ENCODE results near the gene PHKA2. TPM values are rescaled to one million over a fixed set of nuclear protein-coding genes. Genes with fewer than 3 reads are reported as not detected.

PHKA2 gene
- total and polyA plus RNA-seq, 2 of the 4 experiments (the other 2 are of a cell fraction) = 10.0 to 21.5 TPM

GRCh38 chrX:18861511-18861910, 122.4 kb downstream of the PHKA2 start:
- H2BK5ac ChIP-seq (ENCODE audit: low read depth, low read length, poor library complexity, severe bottlenecking) = no peak overlapping the region
- BruUV-seq (replicated peaks) = no TSS peak
- H4K20me1 ChIP-seq (ENCODE audit: insufficient read depth, low read length) = no peaks in the 10 kb centered on the region
- DNase-seq (no peak), ATAC-seq (ENCODE audit: low read depth) (no peak)
- no peak overlapping the region for H3K4me3 ChIP-seq (ENCODE audit: insufficient read depth, low read depth, low read length)
- no peak overlapping the region for H3K14ac ChIP-seq (replicated peaks; ENCODE audit: low read depth, low read length)
- no peak overlapping the region for H3K18ac ChIP-seq (ENCODE audit: low read depth, low read length)
- no peak overlapping the region for H2AK5ac ChIP-seq (ENCODE audit: low read depth, low read length)
- intact Hi-C loops (cut with micrococcal nuclease) = no loop called here
- H4K8ac ChIP-seq (ENCODE audit: low read depth in 2 of 2, low read length in 2 of 2) = no peak overlapping the region
- no peak overlapping the region for H3K23ac ChIP-seq (ENCODE audit: low read depth, low read length)
- no peak overlapping the region for H2BK120ac ChIP-seq (ENCODE audit: low read depth, low read length)
- no CpG with 5 or more reads among the region's 5 CpGs for WGBS, 2 experiments (ENCODE audit: extremely low coverage in 2 of 2, insufficient read length in 1 of 2)
- POLR2A ChIA-PET (ENCODE audit: unreplicated experiment) = no interaction called here
- no peaks in the 10 kb centered on the region for H3K4me1 ChIP-seq (ENCODE audit: control insufficient read depth, insufficient read depth, low read length)
- dilution Hi-C loops (cut with HindIII; ENCODE audit: low sequenced_read_pairs, unreplicated experiment) = no loop called here
- H3K56ac ChIP-seq (ENCODE audit: extremely low read depth, insufficient read depth, low read length) = no peak overlapping the region
- CTCF ChIA-PET = no interaction called here
- no peak overlapping the region for H2BK15ac ChIP-seq (ENCODE audit: low read depth, low read length)
- H3K27me3 ChIP-seq (ENCODE audit: control insufficient read depth, insufficient read depth, low read length) = no peaks in the 10 kb centered on the region; the same call in 1 of the 2 replicates
- H2AK9ac ChIP-seq (replicated peaks; ENCODE audit: low read depth, low read length, poor library complexity) = no peak overlapping the region
- TF ChIP-seq FOS (IDR thresholded peaks at IDR 0.05; ENCODE audit: low read depth, low read length) = no peak
- TF ChIP-seq CEBPB (IDR thresholded peaks at IDR 0.05; ENCODE audit: low read depth, low read length) = no peak
- TF ChIP-seq, protein P1, sequence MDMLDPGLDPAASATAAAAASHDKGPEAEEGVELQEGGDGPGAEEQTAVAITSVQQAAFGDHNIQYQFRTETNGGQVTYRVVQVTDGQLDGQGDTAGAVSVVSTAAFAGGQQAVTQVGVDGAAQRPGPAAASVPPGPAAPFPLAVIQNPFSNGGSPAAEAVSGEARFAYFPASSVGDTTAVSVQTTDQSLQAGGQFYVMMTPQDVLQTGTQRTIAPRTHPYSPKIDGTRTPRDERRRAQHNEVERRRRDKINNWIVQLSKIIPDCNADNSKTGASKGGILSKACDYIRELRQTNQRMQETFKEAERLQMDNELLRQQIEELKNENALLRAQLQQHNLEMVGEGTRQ (IDR thresholded peaks at IDR 0.05; ENCODE audit: low read depth, low read length) = no peak
- TF ChIP-seq RAD21 (IDR thresholded peaks at IDR 0.05; ENCODE audit: low read length) = no peak
- no peak for TF ChIP-seq CHD1 (IDR thresholded peaks at IDR 0.05; ENCODE audit: low read depth, low read length)
- TF ChIP-seq, protein P2, sequence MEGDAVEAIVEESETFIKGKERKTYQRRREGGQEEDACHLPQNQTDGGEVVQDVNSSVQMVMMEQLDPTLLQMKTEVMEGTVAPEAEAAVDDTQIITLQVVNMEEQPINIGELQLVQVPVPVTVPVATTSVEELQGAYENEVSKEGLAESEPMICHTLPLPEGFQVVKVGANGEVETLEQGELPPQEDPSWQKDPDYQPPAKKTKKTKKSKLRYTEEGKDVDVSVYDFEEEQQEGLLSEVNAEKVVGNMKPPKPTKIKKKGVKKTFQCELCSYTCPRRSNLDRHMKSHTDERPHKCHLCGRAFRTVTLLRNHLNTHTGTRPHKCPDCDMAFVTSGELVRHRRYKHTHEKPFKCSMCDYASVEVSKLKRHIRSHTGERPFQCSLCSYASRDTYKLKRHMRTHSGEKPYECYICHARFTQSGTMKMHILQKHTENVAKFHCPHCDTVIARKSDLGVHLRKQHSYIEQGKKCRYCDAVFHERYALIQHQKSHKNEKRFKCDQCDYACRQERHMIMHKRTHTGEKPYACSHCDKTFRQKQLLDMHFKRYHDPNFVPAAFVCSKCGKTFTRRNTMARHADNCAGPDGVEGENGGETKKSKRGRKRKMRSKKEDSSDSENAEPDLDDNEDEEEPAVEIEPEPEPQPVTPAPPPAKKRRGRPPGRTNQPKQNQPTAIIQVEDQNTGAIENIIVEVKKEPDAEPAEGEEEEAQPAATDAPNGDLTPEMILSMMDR (conservative IDR thresholded peaks at IDR 0.05; ENCODE audit: low read depth, low read length) = no peak
- TF ChIP-seq RFX5 (IDR thresholded peaks at IDR 0.05; ENCODE audit: low read depth, low read length) = no peak
- no peak for TF ChIP-seq SMC3 (IDR thresholded peaks at IDR 0.05; ENCODE audit: low read depth, low read length)
- TF ChIP-seq POLR2A (IDR thresholded peaks at IDR 0.05; ENCODE audit: low read depth, low read length) = no peak
- TF ChIP-seq NFE2L2 (IDR thresholded peaks at IDR 0.05; ENCODE audit: low read depth, low read length) = no peak
- TF ChIP-seq MXI1 (IDR thresholded peaks at IDR 0.05; ENCODE audit: borderline replicate concordance, low read depth, low read length) = no peak
- no peak for TF ChIP-seq BHLHE40 (IDR thresholded peaks at IDR 0.05; ENCODE audit: low read depth, low read length)
- no peak for TF ChIP-seq MAFK (IDR thresholded peaks at IDR 0.05; ENCODE audit: low read depth, low read length)
- no peak for TF ChIP-seq MAZ (IDR thresholded peaks at IDR 0.05; ENCODE audit: borderline replicate concordance, low read depth, low read length)
- no peak for TF ChIP-seq RCOR1 (IDR thresholded peaks at IDR 0.05; ENCODE audit: insufficient replicate concordance, low read length)
- TF ChIP-seq ELK1 (IDR thresholded peaks at IDR 0.05; ENCODE audit: borderline replicate concordance, low read depth, low read length) = no peak
- no peak overlapping the region for H4K5ac ChIP-seq (ENCODE audit: low read depth, low read length)
- H3K36me3 ChIP-seq (ENCODE audit: control insufficient read depth, insufficient read depth, low read length) = no peaks in the 10 kb centered on the region
- H3K9ac ChIP-seq (ENCODE audit: low read depth, low read length) = no peak overlapping the region
- no peak overlapping the region for H2AFZ ChIP-seq (replicated peaks; ENCODE audit: low read length, poor library complexity)
- H3K9me1 ChIP-seq (ENCODE audit: insufficient read depth, low read length) = no peaks in the 10 kb centered on the region
- H3K27ac ChIP-seq (ENCODE audit: insufficient read depth, low read length) = no peak overlapping the region
- H3K4ac ChIP-seq (ENCODE audit: low read depth, low read length) = no peak overlapping the region
- no peaks in the 10 kb centered on the region for H3K79me1 ChIP-seq (ENCODE audit: low read depth in 1 of 2, low read length in 2 of 2)
- H3K4me2 ChIP-seq (ENCODE audit: low read depth, low read length) = no peak overlapping the region
- no peak overlapping the region for H4K91ac ChIP-seq (ENCODE audit: insufficient read depth, low read depth, low read length)
- no peak overlapping the region for H2BK20ac ChIP-seq (ENCODE audit: low read depth, low read length)
- in situ Hi-C loops (cut with MboI; ENCODE audit: low sequenced_read_pairs) = no loop called here
- no peaks in the 10 kb centered on the region for H3K9me3 ChIP-seq (ENCODE audit: control insufficient read depth, insufficient read depth, low read length)
